Prostate gland (tissue), 2 donors: ENCODE measurements around the gene TRIB2. TPM values are rescaled to one million over a fixed set of nuclear protein-coding genes. Genes with fewer than 3 reads are reported as not detected.

Experiments used
- DNase-seq: peaks from one replicate; pipeline ENCODE4 v3.0.0-alpha.2; 2019; ENCODE audit warnings: low spot score
- H3K27ac ChIP-seq, 2 donors: fragments of 200-600 bp; sonication (generic); 2 replicates each; pipeline ENCODE4 v1.5.1; 2017 to 2019
- H3K27me3 ChIP-seq: fragments of 200-600 bp; sonication (generic); replicated peaks from 2 replicates; pipeline ENCODE4 v1.5.1; 2019; ENCODE audit not compliant: insufficient read depth
- H3K36me3 ChIP-seq, 2 donors: fragments of 200-600 bp; sonication (generic); 1 replicate in 1 of 2; 2 replicates in 1 of 2; pipeline versions ENCODE4 v1.5.1 to v1.8.1; 2017 to 2019
- H3K4me1 ChIP-seq: fragments of 200-600 bp; sonication (generic); replicated peaks from 2 replicates; pipeline ENCODE4 v1.5.1; 2019
- H3K4me3 ChIP-seq, 2 donors: fragments of 200-600 bp; sonication (generic); 2 replicates each; pipeline ENCODE4 v1.5.1; 2017 to 2019
- H3K9me3 ChIP-seq: fragments of 200-600 bp; sonication (generic); 2 replicates; pipeline ENCODE4 v1.5.1; 2017
- POLR2A ChIP-seq: fragments of 450-650 bp; IDR thresholded peaks from one replicate; pipeline ENCODE4 v1.6.1; 2016; ENCODE audit warnings: antibody characterized with exemption, mild to moderate bottlenecking
- POLR2AphosphoS5 ChIP-seq: sonication (generic); formaldehyde crosslinking; IDR thresholded peaks from one replicate; pipeline ENCODE4 v1.6.1; 2017; ENCODE audit warnings: antibody characterized with exemption
- WGBS: methylation state at CpG from one replicate; pipeline ENCODE4 v1.1.5; 2018; 5-methylcytosine and 5-hydroxymethylcytosine counted together
- intact Hi-C: fragments of 100-400 bp; cut with DNase I; formaldehyde crosslinking; loops from one replicate; pipeline ENCODE4 v1.14.2; 2022
- total RNA-seq, 2 donors: library from RNA; depleted of rRNA; stranded (reverse); fragments of >200 nt; gene quantifications; one replicate each; pipeline ENCODE4 v1.1.0, GENCODE V29; 2016
- TF ChIP-seq, protein P1 (sequence below), 4 experiments: fragments of 200-600 bp in 2 of 4; fragments of 450-650 bp in 2 of 4; sonication (generic) in 2 of 4; IDR thresholded peaks; 1 replicate in 3 of 4; 2 replicates in 1 of 4; pipeline ENCODE4 v1.5.1; 2016 to 2019; ENCODE audit warnings: antibody characterized with exemption in 4 of 4, mild to moderate bottlenecking in 2 of 4, moderate library complexity in 2 of 4

The TRIB2 gene
- total RNA-seq, 2 donors from 2014 or later, result 72.3 to 205 TPM

DNA sequence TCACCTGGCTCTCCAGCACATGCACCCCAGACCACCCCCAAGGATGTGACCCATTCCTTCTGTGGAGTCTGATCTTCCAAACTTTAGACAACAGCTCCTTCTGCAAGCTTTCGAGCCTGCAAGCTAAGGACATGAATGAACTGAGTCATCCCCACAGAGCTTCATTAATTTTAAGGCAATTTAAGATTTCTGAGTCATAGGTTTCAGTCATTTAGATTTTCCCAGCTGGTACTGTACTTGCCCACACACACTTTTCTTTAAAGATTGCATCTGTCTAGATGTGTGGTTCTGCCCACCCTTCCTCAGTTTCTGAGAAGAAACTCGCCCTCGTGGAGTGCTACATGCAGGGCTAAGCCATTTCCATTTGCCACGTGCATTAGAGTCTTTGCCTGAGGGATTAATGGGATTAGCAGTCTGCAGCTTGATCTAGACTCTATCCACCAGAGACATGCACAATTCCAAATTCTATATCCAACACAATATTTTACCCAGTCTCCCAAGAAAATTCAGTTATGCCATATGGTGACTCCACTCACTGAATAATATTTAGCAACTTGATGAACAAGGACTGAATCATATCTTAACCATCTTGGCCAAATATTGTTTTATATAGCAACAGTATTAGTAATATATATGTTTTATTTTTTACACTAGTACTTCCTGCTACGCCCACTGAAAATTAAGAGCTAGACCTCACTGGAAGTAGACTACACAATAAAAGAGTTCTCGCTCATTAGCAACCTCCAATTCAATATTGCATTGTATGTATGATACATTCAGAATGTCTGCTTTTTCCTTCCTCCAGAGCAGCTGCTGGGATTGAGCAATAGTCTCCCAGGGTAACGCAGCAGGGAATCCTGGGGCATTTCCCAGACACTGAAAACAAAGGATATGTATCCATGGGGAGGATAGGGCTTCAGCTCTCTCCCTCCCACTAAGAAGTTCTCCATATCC, 14.3 kb upstream of the TRIB2 start:
- intact Hi-C loops, result no loop called here
- TF ChIP-seq POLR2AphosphoS5, result peak; percentile 35
- TF ChIP-seq POLR2A, result no peak
- 73% methylated on average over 7 of the region's 7 CpGs for WGBS
- Histone ChIP-seq H3K4me3 (no peak overlapping the region), H3K4me1 (peaks cover 16% of the 10 kb centered on the region), H3K9me3 (no peaks in the 10 kb centered on the region), H3K27ac (no peak overlapping the region), H3K36me3 (no peaks in the 10 kb centered on the region), H3K27me3 (no peaks in the 10 kb centered on the region)
- no peak for DNase-seq

DNA sequence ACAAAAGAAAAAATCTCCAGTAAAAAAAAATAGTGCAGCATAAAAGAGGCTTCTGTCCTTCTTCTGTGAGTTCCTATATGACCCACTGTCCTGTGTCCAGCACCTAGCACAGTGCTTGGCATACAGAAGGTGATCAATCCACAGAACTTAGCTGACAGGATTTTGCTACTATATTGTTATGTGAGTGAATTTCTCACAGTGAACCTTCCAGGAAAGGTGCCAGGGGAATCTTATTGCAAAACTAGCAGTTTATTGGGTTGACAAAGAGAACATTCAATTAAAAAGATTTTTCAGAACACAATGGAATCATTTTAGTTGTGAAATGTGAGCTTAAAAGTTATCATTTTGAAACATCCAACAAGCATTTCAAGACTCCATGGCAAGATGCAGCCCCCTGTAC, 12.4 kb upstream of the TRIB2 start:
- intact Hi-C loops, result no loop called here
- Histone ChIP-seq H3K4me3 (no peak overlapping the region), H3K27ac (peak overlapping the region; percentile 58 to 70), H3K4me1 (peaks cover 16% of the 10 kb centered on the region), H3K36me3 (no peaks in the 10 kb centered on the region), H3K9me3 (no peaks in the 10 kb centered on the region), H3K27me3 (no peaks in the 10 kb centered on the region)
- DNase-seq, result peak; percentile 79
- peak; percentile 83 for TF ChIP-seq POLR2AphosphoS5
- no peak for TF ChIP-seq POLR2A
- TF ChIP-seq, protein P1, sequence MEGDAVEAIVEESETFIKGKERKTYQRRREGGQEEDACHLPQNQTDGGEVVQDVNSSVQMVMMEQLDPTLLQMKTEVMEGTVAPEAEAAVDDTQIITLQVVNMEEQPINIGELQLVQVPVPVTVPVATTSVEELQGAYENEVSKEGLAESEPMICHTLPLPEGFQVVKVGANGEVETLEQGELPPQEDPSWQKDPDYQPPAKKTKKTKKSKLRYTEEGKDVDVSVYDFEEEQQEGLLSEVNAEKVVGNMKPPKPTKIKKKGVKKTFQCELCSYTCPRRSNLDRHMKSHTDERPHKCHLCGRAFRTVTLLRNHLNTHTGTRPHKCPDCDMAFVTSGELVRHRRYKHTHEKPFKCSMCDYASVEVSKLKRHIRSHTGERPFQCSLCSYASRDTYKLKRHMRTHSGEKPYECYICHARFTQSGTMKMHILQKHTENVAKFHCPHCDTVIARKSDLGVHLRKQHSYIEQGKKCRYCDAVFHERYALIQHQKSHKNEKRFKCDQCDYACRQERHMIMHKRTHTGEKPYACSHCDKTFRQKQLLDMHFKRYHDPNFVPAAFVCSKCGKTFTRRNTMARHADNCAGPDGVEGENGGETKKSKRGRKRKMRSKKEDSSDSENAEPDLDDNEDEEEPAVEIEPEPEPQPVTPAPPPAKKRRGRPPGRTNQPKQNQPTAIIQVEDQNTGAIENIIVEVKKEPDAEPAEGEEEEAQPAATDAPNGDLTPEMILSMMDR (IDR thresholded peaks at IDR 0.05), result no peak

DNA sequence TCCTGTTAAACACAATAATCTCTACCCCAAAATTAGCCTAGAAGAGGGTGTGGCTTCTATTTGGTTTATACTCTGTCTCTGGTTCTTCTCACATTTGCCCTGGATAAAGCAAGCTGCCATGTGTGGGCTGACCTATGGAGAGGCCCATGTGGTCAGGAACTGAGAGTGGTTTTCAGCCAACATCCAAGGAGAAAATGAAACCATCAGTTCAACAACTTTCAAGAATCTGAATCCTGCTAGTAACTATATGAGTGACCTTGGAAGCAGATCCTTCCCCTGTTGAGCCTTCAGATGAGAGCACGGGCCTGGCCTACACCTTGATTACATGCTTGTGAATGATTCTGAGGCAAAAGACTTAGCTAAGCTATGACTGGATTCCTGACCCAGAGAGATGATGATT, 11.5 kb upstream of the TRIB2 start:
- Histone ChIP-seq H3K27me3 (no peaks in the 10 kb centered on the region), H3K9me3 (no peaks in the 10 kb centered on the region), H3K4me1 (peaks cover 16% of the 10 kb centered on the region), H3K27ac (peak overlapping the region; percentile 58 to 70), H3K36me3 (no peaks in the 10 kb centered on the region), H3K4me3 (no peak overlapping the region)
- intact Hi-C loops, result no loop called here
- TF ChIP-seq, protein P1 (IDR thresholded peaks at IDR 0.05), result no peak
- no peak for TF ChIP-seq POLR2AphosphoS5
- no peak for TF ChIP-seq POLR2A
- no peak for DNase-seq
- 94% methylated on average over 1 of the region's 1 CpG for WGBS

DNA sequence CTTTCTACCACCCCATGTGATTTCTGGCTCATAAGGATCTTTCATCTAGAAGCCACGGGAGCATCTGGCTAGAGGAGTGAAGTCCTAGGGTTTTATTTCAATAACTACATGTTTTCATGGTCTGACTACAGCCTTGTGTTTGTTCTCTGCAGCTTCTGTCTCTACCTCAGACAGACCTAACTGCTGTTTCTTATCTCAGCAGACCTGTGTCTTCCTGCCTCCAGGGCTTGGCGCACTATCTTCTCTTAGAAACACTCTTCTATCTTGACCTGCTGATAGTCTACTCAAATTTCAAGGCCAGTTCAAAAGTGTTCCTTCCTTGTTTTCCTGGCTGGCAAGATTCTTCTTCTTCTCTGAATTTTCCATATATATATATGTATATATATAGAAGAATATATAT, 11.0 kb upstream of the TRIB2 start:
- TF ChIP-seq, protein P1 (IDR thresholded peaks at IDR 0.05), result no peak
- TF ChIP-seq POLR2AphosphoS5 (no peak), POLR2A (no peak)
- intact Hi-C loops, result no loop called here
- no peaks in the 10 kb centered on the region for H3K27me3 ChIP-seq
- DNase-seq, result no peak
- peaks cover 16% of the 10 kb centered on the region for H3K4me1 ChIP-seq
- no peaks in the 10 kb centered on the region for H3K9me3 ChIP-seq
- peak overlapping the region in 1 of 2 donors; percentile 70 for H3K27ac ChIP-seq
- 83% methylated on average over 2 of the region's 2 CpGs for WGBS
- no peak overlapping the region for H3K4me3 ChIP-seq
- no peaks in the 10 kb centered on the region for H3K36me3 ChIP-seq

DNA sequence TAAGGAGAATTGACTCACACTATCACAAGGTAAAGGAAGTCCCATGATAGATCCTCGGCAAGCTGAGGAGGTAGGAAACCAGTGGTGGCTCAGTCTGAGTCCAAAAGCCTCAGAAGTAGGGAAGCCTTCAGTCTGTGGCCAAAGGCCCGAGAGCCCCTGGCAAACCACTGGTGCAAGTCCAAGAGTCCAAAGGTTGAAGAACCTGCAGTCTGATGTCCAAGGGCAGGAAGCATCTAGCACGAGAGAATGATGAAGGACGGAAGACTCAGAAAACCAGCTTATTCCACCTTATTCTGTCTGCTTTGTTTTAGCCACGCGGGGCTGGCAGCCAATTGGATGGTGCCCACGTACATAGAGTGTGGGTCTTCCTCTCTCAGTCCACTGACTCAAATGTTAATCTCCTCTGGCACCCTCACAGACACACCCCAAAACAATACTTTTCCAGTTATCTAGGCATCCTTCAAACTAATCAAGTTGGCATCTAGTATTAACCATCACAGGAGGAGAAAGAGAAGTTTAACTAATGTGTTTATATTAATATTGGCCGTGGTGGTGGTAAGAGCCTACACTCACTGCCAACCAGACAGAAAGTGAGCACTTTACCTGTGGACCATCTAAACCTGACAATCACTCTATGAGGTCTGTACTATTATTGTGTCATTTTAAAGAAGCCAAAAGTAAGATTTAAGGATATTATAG, 8.1 kb upstream of the TRIB2 start:
- H3K4me1 ChIP-seq, result peaks cover 12% of the 10 kb centered on the region
- no peaks in the 10 kb centered on the region for H3K27me3 ChIP-seq
- no peak for DNase-seq
- H3K4me3 ChIP-seq, result no peak overlapping the region
- WGBS, result 95% methylated on average over 8 of the region's 8 CpGs
- intact Hi-C loops, result no loop called here
- H3K9me3 ChIP-seq, result no peaks in the 10 kb centered on the region
- no peak for TF ChIP-seq POLR2AphosphoS5
- no peak for TF ChIP-seq POLR2A
- TF ChIP-seq, protein P1 (IDR thresholded peaks at IDR 0.05), result no peak
- H3K36me3 ChIP-seq, result no peaks in the 10 kb centered on the region
- no peak overlapping the region for H3K27ac ChIP-seq
